ENCODE data around the gene IPMK. TPM values are rescaled to one million over a fixed set of nuclear protein-coding genes. Genes with fewer than 3 reads are reported as not detected.

The IPMK gene
- total and polyA plus RNA-seq, 5 donors from 2014 or later = 1.3 to 4.2 (median 2.1) TPM

Other genes starting within 250 kb of the IPMK start
- gene CISD1, start 1.3 kb upstream of the IPMK start, total RNA-seq = 4.4 TPM
- gene CISD1, start 1.3 kb upstream of the IPMK start, polyA plus RNA-seq = 10 to 100 TPM; 50.3 to 79.5 (median 56.8) TPM
- gene UBE2D1, start 67.1 kb upstream of the IPMK start, total RNA-seq = 11.5 TPM
- 10 to 100 TPM; 15.7 to 22.2 (median 19.5) TPM for gene UBE2D1, start 67.1 kb upstream of the IPMK start, polyA plus RNA-seq
- 30.6 TPM for gene TFAM, start 117.5 kb upstream of the IPMK start, total RNA-seq
- gene TFAM, start 117.5 kb upstream of the IPMK start, polyA plus RNA-seq = 10 to 100 TPM; 45.6 to 51.2 (median 48.3) TPM
- gene BICC1, start 245.0 kb upstream of the IPMK start, total RNA-seq = 0.20 TPM
- gene BICC1, start 245.0 kb upstream of the IPMK start, polyA plus RNA-seq = not detected